Measurements from ENCODE around the gene GDPGP1.

GDPGP1 gene

GRCh38 chr15:90207252-90207651 lies 26.8 kb upstream of the GDPGP1 start:
- H3K27ac ChIP-seq = no peak overlapping the region

GRCh38 chr15:90208356-90208755 lies 25.7 kb upstream of the GDPGP1 start:
- TF ChIP-seq CTCF (conservative IDR thresholded peaks at IDR 0.05) = no peak
- H3K27ac ChIP-seq = no peak overlapping the region

More at GRCh38 chr15:90207252-90207651, 26.8 kb upstream of the GDPGP1 start:
- TF ChIP-seq CTCF (conservative IDR thresholded peaks at IDR 0.05) = no peak

DNA sequence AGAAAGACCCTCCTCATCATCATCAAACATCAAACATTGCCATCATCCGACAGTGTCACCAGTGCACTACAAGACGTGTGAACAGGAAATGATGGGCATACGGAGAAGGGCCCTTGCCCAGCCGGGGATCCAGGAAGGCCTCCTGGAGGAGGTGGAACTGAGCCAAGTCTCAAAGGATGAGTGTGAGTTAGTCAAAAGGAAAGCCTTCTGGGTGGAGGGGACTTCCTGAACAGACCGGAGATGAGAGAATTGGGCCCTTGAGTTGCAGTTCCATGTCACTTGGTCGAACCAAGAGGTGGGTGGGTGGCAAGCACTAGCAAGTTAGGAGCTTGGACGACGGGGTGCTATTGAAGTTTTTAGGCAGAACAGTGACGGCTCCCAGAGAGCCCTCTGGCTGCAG lies 24.4 kb upstream of the GDPGP1 start:
- H3K27ac ChIP-seq = no peak overlapping the region
- no peak for TF ChIP-seq CTCF (conservative IDR thresholded peaks at IDR 0.05)

DNA sequence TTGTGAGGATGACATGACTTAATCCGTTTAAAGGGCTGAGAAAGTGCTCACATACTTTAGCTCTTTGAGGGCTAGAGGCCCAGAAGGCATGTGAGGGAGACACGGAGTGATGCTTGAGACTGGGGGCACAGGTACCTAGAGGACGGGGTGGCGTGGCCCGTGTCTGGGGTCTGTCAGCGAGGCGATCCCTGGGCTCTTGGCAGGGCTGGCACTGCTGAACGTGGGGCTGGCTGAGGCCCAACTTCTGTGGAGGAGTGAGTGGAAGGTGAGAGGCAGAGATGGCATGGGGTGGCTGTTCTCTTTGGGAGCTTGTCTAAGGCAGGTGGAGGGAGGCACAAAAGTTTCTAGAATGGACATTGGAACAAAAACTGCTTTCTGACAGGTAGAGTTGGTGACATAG lies 23.4 kb upstream of the GDPGP1 start:
- peak overlapping the region; percentile 76; the same call in 1 of the 2 replicates for H3K27ac ChIP-seq
- TF ChIP-seq CTCF (conservative IDR thresholded peaks at IDR 0.05) = no peak

DNA sequence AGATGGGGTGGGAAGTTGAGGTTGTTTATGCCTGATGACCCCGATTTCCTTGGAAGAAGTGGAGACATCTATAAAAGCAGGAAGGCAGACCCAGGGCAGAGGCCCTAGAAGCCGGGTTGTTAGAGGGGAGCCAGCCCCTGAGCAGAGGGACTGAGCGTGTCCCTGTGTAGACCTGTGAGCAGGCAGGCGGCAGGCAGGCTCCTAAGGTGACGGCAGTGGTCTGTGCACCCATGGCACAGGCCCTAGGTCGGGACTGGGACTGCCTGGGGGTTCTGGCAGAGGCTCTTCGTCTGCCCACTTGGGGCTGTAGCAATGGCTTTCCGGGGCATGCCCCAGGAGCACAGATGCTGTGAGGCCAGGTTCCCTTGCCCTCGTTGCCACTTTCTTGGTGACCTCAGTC lies 23.0 kb upstream of the GDPGP1 start:
- H3K27ac ChIP-seq = peak overlapping the region; percentile 76; the same call in 1 of the 2 replicates

DNA sequence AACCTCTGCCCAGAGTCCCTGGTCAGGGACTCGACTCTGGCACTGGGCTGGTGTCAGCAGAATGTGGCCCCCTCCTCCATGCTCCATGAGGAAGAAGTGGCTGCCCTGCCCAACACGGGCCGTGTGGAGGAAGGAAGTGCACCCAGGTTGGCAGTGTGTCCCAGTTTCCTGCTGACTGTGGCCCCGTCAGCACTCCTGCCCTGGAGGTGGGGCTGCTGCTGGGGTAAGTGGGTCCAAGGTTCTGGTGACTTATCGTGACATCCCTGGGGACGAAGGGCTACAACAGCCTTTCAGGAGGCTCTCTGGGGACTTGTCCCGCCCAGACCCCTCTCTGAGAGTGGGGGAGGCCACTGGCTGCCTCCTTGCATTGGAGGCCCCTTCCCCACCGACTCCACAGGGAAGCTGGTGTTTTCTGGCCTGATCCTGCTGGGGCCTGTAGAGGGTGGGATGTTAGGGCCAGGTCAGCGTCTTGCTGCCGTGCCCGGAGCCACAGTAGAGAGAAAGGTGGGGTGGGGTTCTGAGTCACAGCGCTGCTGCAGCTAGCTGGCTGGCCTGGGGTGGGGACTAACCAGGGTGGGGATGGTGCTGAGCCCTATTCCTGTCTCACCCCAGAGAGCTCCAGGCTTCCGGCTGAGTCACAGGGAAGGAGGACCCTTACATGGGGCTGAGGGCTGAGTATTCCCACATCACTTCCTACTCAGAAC lies 22.4 kb upstream of the GDPGP1 start:
- no peak for TF ChIP-seq CTCF (conservative IDR thresholded peaks at IDR 0.05)
- peak overlapping the region; percentile 76; the same call in 1 of the 2 replicates for H3K27ac ChIP-seq

More for the DNA sequence above, 23.0 kb upstream of the GDPGP1 start:
- no peak for TF ChIP-seq CTCF (conservative IDR thresholded peaks at IDR 0.05)

- TF ChIP-seq CTCF (conservative IDR thresholded peaks at IDR 0.05) = no peak
- peak overlapping the region; percentile 76 for H3K27ac ChIP-seq
These were observed 21.5 kb upstream of the GDPGP1 start for GRCh38 chr15:90212221-90213098.
